ENCODE results near the gene PPP1R7. TPM values are rescaled to one million over a fixed set of nuclear protein-coding genes. Genes with fewer than 3 reads are reported as not detected.

PPP1R7 gene
- total and polyA plus RNA-seq, 4 donors = 18.0 to 45.8 (median 29.0) TPM

DNA sequence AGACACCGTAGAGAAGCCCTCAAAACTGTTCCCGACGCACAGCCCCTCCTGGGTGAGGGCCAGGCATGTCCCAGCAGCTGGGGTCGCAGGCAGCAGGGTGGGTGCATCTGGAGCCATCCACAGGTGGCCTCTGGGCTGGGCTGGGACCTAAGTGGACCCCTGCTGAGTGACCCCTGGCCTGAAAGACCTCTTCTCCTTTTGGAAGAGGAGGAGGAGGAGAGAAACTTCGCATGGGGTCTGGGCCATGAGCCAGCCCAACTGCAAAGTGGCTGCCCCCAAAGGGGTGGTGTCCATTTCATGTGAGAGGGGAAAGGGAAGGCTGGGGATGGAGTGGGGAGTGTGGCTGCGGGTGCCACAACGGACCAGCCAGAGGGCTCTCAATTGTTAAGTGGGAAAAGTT, 63.3 kb downstream of the PPP1R7 start (continued):
- TF ChIP-seq YY1 (IDR thresholded peaks at IDR 0.05) = no peak

DNA sequence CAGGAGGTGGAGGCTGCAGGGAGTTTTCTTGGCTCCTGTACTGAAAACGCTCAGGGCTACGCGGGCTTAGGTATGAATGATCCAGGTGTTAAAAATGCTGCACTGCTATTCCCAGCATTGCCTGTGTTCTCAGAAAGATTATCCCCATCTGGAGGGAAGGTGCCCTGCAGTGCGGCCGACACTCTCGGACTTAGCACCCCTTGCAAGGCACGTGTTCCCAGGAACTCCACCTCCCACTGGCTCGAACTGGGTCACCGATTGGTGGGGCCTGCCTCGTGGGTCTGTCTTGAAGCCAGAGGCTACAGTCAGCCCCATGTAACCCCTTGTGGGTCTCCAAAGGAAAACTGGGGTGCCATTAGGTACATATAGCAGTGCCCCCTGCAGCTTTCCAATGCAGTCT, 63.9 kb downstream of the PPP1R7 start:
- Histone ChIP-seq H3K4me3 (ENCODE audit: low read depth in 1 of 3, low read length in 3 of 3) (no peak overlapping the region), H3K36me3 (ENCODE audit: control insufficient read depth in 4 of 4, insufficient read depth in 3 of 4, low read depth in 1 of 4, low read length in 3 of 4) (no peaks in the 10 kb centered on the region), H3K27ac (ENCODE audit: low read depth in 1 of 2, low read length in 2 of 2) (no peak overlapping the region), H3K27me3 (ENCODE audit: control insufficient read depth in 4 of 4, insufficient read depth in 4 of 4, low read length in 3 of 4) (no peaks in the 10 kb centered on the region), H3K9me3 (ENCODE audit: control insufficient read depth in 4 of 4, low read length in 3 of 4) (no peaks in the 10 kb centered on the region), H3K9ac (ENCODE audit: low read depth in 1 of 2, low read length in 2 of 2) (no peak overlapping the region), H3K4me1 (ENCODE audit: control insufficient read depth in 4 of 4, insufficient read depth in 4 of 4, low read length in 3 of 4) (peaks cover 0 to 13% (median 6%) of the 10 kb centered on the region in 4 donors)
- no peak for DNase-seq (ENCODE audit: low spot score)
- TF ChIP-seq HNF4G (IDR thresholded peaks at IDR 0.05) (no peak), TAF1 (conservative IDR thresholded peaks at IDR 0.05) (no peak), JUND (IDR thresholded peaks at IDR 0.05) (no peak), NR2F2 (IDR thresholded peaks at IDR 0.05) (no peak), FOXA1 (IDR thresholded peaks at IDR 0.05) (no peak), EGR1 (IDR thresholded peaks at IDR 0.05; ENCODE audit: low read depth in 2 of 2) (no peak), GABPA (IDR thresholded peaks at IDR 0.05 in 1 of 2, conservative IDR thresholded peaks at IDR 0.05 in 1 of 2) (no peak)
- TF ChIP-seq, protein P1, sequence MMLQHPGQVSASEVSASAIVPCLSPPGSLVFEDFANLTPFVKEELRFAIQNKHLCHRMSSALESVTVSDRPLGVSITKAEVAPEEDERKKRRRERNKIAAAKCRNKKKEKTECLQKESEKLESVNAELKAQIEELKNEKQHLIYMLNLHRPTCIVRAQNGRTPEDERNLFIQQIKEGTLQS (IDR thresholded peaks at IDR 0.05) = no peak
- TF ChIP-seq, protein P2, sequence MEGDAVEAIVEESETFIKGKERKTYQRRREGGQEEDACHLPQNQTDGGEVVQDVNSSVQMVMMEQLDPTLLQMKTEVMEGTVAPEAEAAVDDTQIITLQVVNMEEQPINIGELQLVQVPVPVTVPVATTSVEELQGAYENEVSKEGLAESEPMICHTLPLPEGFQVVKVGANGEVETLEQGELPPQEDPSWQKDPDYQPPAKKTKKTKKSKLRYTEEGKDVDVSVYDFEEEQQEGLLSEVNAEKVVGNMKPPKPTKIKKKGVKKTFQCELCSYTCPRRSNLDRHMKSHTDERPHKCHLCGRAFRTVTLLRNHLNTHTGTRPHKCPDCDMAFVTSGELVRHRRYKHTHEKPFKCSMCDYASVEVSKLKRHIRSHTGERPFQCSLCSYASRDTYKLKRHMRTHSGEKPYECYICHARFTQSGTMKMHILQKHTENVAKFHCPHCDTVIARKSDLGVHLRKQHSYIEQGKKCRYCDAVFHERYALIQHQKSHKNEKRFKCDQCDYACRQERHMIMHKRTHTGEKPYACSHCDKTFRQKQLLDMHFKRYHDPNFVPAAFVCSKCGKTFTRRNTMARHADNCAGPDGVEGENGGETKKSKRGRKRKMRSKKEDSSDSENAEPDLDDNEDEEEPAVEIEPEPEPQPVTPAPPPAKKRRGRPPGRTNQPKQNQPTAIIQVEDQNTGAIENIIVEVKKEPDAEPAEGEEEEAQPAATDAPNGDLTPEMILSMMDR (IDR thresholded peaks at IDR 0.05; ENCODE audit: low read depth, low read length, missing input control) = no peak
- TF ChIP-seq, protein P3, sequence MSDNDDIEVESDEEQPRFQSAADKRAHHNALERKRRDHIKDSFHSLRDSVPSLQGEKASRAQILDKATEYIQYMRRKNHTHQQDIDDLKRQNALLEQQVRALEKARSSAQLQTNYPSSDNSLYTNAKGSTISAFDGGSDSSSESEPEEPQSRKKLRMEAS (IDR thresholded peaks at IDR 0.05) = no peak
- TF ChIP-seq, protein P4, sequence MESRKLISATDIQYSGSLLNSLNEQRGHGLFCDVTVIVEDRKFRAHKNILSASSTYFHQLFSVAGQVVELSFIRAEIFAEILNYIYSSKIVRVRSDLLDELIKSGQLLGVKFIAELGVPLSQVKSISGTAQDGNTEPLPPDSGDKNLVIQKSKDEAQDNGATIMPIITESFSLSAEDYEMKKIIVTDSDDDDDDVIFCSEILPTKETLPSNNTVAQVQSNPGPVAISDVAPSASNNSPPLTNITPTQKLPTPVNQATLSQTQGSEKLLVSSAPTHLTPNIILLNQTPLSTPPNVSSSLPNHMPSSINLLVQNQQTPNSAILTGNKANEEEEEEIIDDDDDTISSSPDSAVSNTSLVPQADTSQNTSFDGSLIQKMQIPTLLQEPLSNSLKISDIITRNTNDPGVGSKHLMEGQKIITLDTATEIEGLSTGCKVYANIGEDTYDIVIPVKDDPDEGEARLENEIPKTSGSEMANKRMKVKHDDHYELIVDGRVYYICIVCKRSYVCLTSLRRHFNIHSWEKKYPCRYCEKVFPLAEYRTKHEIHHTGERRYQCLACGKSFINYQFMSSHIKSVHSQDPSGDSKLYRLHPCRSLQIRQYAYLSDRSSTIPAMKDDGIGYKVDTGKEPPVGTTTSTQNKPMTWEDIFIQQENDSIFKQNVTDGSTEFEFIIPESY (IDR thresholded peaks at IDR 0.05) = no peak
- TF ChIP-seq, protein P5, sequence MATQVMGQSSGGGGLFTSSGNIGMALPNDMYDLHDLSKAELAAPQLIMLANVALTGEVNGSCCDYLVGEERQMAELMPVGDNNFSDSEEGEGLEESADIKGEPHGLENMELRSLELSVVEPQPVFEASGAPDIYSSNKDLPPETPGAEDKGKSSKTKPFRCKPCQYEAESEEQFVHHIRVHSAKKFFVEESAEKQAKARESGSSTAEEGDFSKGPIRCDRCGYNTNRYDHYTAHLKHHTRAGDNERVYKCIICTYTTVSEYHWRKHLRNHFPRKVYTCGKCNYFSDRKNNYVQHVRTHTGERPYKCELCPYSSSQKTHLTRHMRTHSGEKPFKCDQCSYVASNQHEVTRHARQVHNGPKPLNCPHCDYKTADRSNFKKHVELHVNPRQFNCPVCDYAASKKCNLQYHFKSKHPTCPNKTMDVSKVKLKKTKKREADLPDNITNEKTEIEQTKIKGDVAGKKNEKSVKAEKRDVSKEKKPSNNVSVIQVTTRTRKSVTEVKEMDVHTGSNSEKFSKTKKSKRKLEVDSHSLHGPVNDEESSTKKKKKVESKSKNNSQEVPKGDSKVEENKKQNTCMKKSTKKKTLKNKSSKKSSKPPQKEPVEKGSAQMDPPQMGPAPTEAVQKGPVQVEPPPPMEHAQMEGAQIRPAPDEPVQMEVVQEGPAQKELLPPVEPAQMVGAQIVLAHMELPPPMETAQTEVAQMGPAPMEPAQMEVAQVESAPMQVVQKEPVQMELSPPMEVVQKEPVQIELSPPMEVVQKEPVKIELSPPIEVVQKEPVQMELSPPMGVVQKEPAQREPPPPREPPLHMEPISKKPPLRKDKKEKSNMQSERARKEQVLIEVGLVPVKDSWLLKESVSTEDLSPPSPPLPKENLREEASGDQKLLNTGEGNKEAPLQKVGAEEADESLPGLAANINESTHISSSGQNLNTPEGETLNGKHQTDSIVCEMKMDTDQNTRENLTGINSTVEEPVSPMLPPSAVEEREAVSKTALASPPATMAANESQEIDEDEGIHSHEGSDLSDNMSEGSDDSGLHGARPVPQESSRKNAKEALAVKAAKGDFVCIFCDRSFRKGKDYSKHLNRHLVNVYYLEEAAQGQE (IDR thresholded peaks at IDR 0.05) = no peak
- 70% methylated on average over 10 of the region's 10 CpGs for WGBS

DNA sequence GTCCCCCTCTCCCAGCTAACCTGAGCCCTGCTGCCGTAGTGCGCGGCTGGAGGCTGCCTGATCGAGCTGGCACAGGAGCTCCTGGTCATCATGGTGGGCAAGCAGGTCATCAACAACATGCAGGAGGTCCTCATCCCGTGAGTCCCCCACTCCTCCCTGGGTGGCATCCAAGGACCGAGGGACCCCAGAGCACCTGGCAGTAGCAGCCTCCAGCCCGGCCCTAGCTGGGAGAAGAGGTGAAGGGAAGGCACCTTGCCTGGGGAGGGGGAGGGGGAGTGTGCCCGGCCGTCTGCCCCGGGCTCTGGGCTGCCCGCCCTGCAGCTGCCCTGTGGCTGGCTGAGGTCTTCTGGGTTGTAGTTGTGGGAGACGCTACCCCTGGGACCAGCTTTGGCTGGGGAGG, 64.5 kb downstream of the PPP1R7 start:
- WGBS = 89% methylated on average over 12 of the region's 12 CpGs
- H3K27ac ChIP-seq (ENCODE audit: low read depth in 1 of 2, low read length in 2 of 2) = no peak overlapping the region
- TF ChIP-seq EGR1 (IDR thresholded peaks at IDR 0.05; ENCODE audit: low read depth in 2 of 2) = no peak
- TF ChIP-seq NR2F2 (IDR thresholded peaks at IDR 0.05) = no peak
- TF ChIP-seq, protein P3 (IDR thresholded peaks at IDR 0.05) = no peak
- TF ChIP-seq JUND (IDR thresholded peaks at IDR 0.05) = no peak
- no peak for TF ChIP-seq YY1 (IDR thresholded peaks at IDR 0.05)
- TF ChIP-seq RAD21 (IDR thresholded peaks at IDR 0.05) = no peak
- TF ChIP-seq, protein P4 (IDR thresholded peaks at IDR 0.05) = no peak
- no peak for TF ChIP-seq HNF4A (conservative IDR thresholded peaks at IDR 0.05)
- no peak for TF ChIP-seq SP1 (IDR thresholded peaks at IDR 0.05)
- TF ChIP-seq GABPA (IDR thresholded peaks at IDR 0.05 in 1 of 2, conservative IDR thresholded peaks at IDR 0.05 in 1 of 2) = no peak
- TF ChIP-seq, protein P1 (IDR thresholded peaks at IDR 0.05) = no peak
- no peak overlapping the region for H3K9ac ChIP-seq (ENCODE audit: low read depth in 1 of 2, low read length in 2 of 2)
- no peak overlapping the region for H3K4me3 ChIP-seq (ENCODE audit: low read depth in 1 of 3, low read length in 3 of 3)
- H3K27me3 ChIP-seq (ENCODE audit: control insufficient read depth in 4 of 4, insufficient read depth in 4 of 4, low read length in 3 of 4) = no peaks in the 10 kb centered on the region
- H3K36me3 ChIP-seq (ENCODE audit: control insufficient read depth in 4 of 4, insufficient read depth in 3 of 4, low read depth in 1 of 4, low read length in 3 of 4) = no peaks in the 10 kb centered on the region
- no peak for DNase-seq (ENCODE audit: low spot score)
- no peaks in the 10 kb centered on the region for H3K9me3 ChIP-seq (ENCODE audit: control insufficient read depth in 4 of 4, low read length in 3 of 4)
- H3K4me1 ChIP-seq (ENCODE audit: control insufficient read depth in 4 of 4, insufficient read depth in 4 of 4, low read length in 3 of 4) = peaks cover 0 to 13% (median 6%) of the 10 kb centered on the region in 4 donors

All from liver (tissue), 9 donors.